CD4-positive, alpha-beta T cell treated with Interleukin-6 for 4 hours (primary cell): ENCODE data around the gene CAMK2D.

Experiments used
- DNase-seq: peaks from one replicate; pipeline ENCODE4 v3.0.0-alpha.2; 2020; ENCODE audit warnings: mixed read lengths

Gene CAMK2D

GRCh38 chr4:113635739-113636437 is 125.7 kb downstream of the CAMK2D start:
- DNase-seq, result no peak

DNA sequence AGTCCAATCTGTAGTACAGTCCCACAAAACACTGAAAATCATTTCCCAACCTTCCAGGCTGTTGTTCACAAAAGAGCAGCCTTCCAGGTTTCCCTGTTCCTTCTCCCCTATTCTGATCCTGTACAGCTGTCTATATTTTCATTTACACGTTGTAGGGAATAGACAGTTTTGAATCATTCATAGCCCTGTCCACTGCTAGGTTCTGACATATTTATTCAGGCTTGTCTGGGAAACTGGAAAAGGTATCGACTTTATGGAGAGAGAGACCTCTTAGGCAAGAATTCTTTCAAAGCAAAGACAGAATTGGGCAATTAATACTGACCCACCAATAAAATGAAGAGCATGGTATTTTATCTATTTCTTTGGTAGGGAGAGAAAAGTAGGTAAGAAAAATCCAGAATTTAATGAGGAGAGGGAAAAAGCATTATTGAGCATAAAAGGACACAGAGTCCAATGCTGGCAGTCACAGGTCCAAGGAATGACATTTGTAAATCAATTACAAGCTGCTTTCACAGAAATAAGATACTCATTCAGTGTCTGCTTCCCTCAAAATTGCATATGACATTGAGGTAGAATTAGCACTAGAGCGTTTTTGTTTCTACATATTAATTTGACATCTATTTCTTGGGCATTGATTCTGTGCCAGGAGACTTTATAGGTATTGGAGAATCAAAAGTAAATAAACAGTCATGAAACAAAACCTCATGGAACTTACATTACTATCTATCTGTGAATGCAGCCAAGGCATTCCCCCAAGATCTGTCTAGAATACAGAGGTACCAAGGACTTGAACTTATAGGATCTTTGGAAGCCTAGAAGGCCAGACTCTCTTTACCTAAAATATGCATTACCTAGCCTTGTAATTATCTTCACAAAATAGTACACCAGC is 127.2 kb downstream of the CAMK2D start:
- no peak for DNase-seq

- no peak for DNase-seq
Measured at GRCh38 chr4:113633467-113633866, 128.1 kb downstream of the CAMK2D start.

GRCh38 chr4:113628711-113629110 is 132.8 kb downstream of the CAMK2D start:
- no peak for DNase-seq

DNA sequence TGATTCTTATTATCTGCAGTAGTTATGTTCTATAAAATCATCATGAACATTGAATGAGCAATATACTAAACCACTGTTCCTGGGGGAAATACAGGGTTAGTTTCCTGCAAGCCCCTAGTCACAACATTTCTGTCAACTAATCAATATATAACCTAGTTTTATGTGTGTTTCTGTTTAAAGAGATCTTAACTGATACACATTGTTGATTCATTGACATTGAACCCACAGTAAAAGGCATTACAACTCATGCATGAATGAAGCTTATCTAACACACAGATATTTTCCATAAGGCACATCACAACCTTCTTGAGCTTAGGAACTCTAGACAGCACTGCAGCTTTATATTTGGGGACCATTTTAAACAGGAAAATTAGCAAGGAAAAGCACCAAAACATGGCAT is 134.2 kb downstream of the CAMK2D start:
- DNase-seq, result no peak

DNA sequence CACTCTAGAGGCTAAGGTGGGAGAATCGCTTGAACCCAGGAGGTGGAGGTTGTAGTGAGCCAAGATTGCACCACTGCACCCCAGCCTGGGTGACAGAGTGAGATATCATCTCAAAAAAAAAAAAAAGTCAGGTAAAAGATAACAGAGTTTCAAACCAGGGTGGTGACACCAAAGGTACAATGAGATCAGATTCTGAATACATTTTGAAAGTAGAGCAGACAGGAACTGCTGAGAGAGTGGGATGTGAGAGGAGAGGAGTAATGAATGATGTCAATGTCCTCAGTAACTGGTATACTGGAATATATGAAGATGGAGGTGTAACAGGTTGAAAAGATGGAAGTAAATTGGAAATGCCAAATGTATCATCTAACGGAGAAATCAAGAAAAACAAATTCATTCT is 135.6 kb downstream of the CAMK2D start:
- no peak for DNase-seq

- DNase-seq, result no peak
Measured at GRCh38 chr4:113623274-113623894, 138.2 kb downstream of the CAMK2D start.

- DNase-seq, result no peak
Measured at GRCh38 chr4:113621633-113622032, 139.9 kb downstream of the CAMK2D start.

- DNase-seq, result no peak
Measured at GRCh38 chr4:113620032-113620431, 141.5 kb downstream of the CAMK2D start.

DNA sequence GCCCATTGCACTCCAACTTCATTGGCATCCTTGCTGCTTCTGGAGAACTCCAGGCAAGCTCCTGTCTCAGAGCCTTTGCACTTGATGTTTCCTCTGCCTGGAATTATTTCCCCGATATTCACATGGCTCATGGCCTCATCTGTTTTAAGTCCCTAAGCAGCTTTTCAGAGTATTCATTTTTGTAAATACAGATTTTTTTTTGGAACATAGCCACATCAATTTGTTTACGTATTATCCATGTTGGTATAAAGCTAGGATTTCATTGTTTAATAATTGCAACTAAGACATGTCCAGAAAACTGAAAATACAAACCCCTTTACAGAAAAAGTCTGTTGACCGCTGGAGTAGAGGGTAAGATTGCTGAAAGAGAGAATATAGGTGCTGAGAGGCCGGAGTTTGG is 142.0 kb downstream of the CAMK2D start:
- DNase-seq, result no peak

GRCh38 chr4:113618205-113618604 is 143.3 kb downstream of the CAMK2D start:
- DNase-seq, result no peak

DNA sequence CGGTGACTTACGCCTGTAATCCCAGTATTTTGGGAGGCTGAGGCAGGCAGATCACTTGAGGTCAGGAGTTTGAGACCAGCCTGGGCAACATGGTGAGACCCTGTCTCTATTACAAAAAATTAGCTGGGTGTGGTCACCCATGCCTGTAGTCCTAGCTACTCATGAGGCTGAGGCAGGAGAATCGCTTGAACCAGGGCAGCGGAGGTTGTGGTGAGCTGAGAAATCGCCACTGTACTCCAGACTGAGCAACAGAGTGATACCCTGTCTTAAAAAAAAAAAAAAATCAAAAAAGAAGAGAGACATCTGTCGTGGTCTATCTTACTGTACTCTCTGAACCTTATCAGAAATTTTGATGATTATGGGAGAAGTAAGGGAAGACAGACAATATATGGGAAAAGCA is 144.3 kb downstream of the CAMK2D start:
- no peak for DNase-seq

DNA sequence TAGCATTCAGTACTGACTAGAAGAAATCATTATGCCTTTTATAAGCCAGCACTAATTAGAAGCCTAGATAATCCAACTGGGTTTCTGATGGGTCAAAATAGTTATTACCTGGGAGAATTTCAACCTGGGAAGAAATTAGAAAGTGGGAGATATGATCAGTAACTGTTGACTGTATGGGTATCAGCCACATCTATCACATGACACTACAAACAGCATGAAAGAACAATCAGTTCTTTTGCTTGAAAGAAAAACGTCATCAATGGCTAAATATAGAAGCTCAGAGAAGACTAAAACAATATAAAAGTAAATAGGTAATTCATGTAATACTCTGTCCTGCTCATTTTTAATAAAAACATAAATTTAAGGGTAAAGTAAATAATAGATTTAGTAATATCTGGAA is 145.1 kb downstream of the CAMK2D start:
- no peak for DNase-seq

DNA sequence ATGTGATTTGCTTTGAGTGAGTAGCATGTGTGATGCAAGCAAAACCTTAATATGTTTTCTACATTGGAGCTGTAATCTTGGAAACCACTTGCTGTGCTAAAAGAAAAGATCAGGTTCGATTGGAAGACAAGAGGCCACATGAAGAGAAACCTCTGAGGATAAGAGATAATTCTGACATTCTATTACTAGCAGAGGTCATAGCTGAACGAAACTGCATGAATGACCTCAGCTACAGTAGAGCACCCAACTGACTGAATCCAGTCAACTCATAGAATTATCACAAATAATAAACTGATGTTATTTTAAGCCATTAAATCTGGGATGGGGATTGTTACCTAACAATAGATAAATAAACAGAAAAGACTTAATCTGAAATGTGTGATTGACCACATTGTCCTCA is 147.1 kb downstream of the CAMK2D start:
- DNase-seq, result no peak

- no peak for DNase-seq
Measured at GRCh38 chr4:113613503-113613902, 148.0 kb downstream of the CAMK2D start.

DNA sequence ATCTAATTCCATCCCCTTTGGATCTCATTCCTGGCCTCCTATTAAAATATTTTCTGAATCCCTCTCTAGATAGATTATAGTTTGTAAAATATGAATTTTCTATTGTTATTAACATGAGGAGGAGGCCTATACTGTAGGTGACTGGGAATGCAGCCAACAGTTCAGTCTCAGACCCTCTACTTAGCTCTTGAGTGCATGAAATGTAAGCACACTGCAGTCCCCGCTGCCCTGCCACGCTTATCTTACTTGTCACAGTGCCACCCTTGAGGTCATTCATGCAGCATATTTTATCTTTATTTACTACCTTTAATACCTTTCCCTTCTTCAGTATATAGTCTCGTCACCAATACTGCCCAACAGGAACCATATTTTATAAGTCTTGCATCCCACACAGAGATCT is 151.0 kb downstream of the CAMK2D start:
- no peak for DNase-seq

- no peak for DNase-seq
Measured at GRCh38 chr4:113607998-113608397, 153.5 kb downstream of the CAMK2D start.

DNA sequence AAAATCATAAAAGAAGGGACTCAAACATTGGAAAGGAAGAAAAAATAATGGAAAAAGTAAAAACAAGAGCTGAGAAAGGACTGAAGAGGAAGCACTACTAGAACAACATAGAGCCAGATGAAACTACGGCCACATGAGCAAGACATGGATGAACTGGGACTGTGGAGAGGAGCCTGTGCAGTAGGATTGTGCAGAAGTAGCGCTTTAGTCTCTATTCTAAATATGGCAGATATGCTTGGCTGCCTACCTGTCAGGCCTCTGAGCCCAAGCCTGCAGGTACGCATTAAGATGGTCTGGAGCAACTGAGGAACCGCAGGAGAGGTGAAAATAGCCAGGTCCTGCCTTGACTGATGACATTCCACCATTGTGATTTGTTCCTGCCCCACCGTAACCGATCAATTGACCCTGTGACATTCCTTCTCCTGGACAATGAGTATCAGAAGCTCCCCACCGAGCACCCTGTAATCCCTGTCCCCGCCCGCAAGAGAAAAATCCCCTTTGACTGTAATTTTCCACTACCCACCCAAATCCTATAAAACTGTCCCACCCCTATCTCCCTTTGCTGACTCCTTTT is 154.3 kb downstream of the CAMK2D start:
- no peak for DNase-seq

GRCh38 chr4:113604955-113605354 is 156.6 kb downstream of the CAMK2D start:
- DNase-seq, result no peak

DNA sequence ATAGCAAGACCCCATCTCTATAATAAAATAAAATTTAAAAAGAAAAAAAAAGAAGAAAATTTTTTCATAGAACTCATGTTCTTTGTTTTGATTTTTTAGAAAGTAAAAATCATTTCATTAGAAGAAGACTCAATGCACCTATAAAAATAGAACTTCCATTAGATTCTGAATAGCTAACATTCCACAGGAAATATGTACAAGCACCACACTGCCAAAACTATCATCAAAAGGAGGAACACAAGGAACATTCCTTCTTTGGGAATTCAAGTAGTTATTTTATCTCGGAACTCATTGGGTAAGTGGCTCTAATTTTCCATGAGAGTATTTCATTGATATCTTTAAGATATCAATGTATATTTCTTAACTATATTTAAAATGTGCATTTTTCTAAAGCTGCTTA is 157.6 kb downstream of the CAMK2D start:
- DNase-seq, result no peak

GRCh38 chr4:113602646-113603228 is 158.8 kb downstream of the CAMK2D start:
- DNase-seq, result no peak

DNA sequence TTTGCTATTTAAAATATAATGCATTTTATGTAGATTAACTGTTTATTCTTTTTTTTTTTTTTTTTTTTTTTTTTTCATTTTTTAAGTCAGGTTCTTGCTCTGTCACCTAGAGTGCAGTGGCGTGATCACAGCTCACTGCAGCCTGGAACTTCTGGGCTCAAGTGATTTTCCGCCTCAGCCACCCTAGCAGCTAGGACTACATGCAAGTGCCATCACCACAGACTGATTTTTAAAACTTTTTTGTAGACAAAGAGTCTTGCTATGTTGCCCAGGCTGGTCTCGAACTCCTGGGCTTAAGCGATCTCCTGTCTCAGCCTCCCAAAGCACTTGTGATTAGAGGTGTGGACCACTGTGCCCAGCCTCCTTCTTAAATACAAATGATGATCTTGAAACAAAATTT is 159.9 kb downstream of the CAMK2D start:
- DNase-seq, result no peak

DNA sequence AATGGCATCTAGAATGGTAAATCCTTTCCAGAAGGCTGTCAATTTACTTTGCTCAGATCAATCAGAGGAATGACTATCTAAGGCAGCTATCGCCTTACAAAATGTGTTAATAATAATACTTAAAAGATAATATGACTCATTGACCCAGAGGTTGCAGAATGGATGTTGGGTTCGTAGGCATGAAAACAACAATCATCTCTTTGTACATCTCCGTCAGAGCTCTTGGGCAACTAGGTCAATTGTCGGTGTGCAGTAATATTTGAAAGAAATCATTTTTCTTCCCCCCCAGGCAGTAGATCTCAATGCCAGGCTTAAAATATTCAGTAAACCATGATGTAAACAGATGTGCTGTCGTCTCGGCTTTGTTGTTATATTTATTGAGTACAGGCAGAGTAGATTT is 165.1 kb downstream of the CAMK2D start:
- DNase-seq, result no peak
